ENCODE results near the gene BNC2. TPM values are rescaled to one million over a fixed set of nuclear protein-coding genes. Genes with fewer than 3 reads are reported as not detected.

Gene BNC2
- total and polyA plus RNA-seq, 2 of the 13 experiments (the other 11 are each of a cell fraction or from before 2014, with no cell fraction given), result not detected

DNA sequence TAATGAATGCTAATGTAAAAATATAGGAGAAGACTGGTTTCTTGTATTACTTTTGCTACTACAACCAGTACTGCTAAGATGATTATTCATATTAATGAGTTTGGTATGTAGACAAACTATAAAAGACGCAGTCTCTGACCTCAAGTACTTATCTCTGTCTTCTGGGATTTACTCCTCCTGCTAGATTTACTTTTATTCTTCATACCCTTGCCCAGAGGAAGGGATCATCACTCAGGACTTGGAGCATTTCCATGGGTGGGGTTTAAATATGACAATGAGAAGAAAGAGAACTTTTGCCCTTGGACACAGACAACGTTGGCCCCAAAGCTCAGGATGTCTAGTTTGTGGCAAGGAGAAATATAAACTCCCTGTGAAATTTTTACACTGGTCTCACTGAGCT, 126.1 kb downstream of the BNC2 start:
- CTCF ChIA-PET (ENCODE audit: low intra/inter-chr PET ratio, low total read pairs), result no interaction called here
- 2% methylated on average over 2 of the region's 2 CpGs for WGBS (ENCODE audit: low lambda C conversion rate)
- no peak overlapping the region for H2AFZ ChIP-seq (ENCODE audit: low read length)
- no TSS peak for BruUV-seq (replicated peaks)
- no peaks in the 10 kb centered on the region for H3K27me3 ChIP-seq (ENCODE audit: control insufficient read depth in 1 of 2, insufficient read depth in 2 of 2, low read length in 2 of 2)
- H4K20me1 ChIP-seq (ENCODE audit: insufficient read depth, low read length), result no peaks in the 10 kb centered on the region
- no peaks in the 10 kb centered on the region for H3K36me3 ChIP-seq (replicated peaks in 1 of 2; ENCODE audit: control insufficient read depth in 1 of 2, insufficient read depth in 2 of 2, low read length in 2 of 2)
- no peak overlapping the region for H3K4me2 ChIP-seq (ENCODE audit: low read depth, low read length)
- intact Hi-C loops (cut with micrococcal nuclease; ENCODE audit: unreplicated experiment), result no loop called here
- H3K4me3 ChIP-seq (replicated peaks in 1 of 3; ENCODE audit: insufficient read depth in 1 of 3, low read depth in 2 of 3, low read length in 3 of 3), result no peak overlapping the region
- no peaks in the 10 kb centered on the region for H3K4me1 ChIP-seq (ENCODE audit: insufficient read depth, low read length)
- no peak overlapping the region for H3K9ac ChIP-seq (ENCODE audit: insufficient read depth, low read depth, low read length)
- no peak for DNase-seq (ENCODE audit: low spot score)
- H3K27ac ChIP-seq (ENCODE audit: extremely low read length, insufficient read depth, low read length), result no peak overlapping the region
- POLR2A ChIA-PET, result no interaction called here
- no peaks in the 10 kb centered on the region for H3K9me3 ChIP-seq (ENCODE audit: low read length)
- no peak for FAIRE-seq
- in situ Hi-C loops (cut with HindIII; ENCODE audit: extremely low pct_ligation_motif_present, low pct_unique_long_range_greater_than_20kb), result no loop called here
- no peaks in the 10 kb centered on the region for H3K79me2 ChIP-seq (ENCODE audit: insufficient read depth, low read length)
- ATAC-seq, result no peak
- no peak for TF ChIP-seq MTERF4 (CRISPR knock-in tag; IDR thresholded peaks at IDR 0.05)
- no peak for TF ChIP-seq NONO (IDR thresholded peaks at IDR 0.05)
- TF ChIP-seq NONO (CRISPR knock-in tag; conservative IDR thresholded peaks at IDR 0.05), result no peak
- no peak for TF ChIP-seq KIAA2018 (CRISPR knock-in tag; IDR thresholded peaks at IDR 0.05; ENCODE audit: borderline replicate concordance)
- no peak for TF ChIP-seq MAFG (CRISPR knock-in tag; IDR thresholded peaks at IDR 0.05)
- TF ChIP-seq ZNF619 (CRISPR knock-in tag; IDR thresholded peaks at IDR 0.05), result no peak
- TF ChIP-seq MIXL1 (CRISPR knock-in tag; IDR thresholded peaks at IDR 0.05), result no peak
- TF ChIP-seq, protein P1, sequence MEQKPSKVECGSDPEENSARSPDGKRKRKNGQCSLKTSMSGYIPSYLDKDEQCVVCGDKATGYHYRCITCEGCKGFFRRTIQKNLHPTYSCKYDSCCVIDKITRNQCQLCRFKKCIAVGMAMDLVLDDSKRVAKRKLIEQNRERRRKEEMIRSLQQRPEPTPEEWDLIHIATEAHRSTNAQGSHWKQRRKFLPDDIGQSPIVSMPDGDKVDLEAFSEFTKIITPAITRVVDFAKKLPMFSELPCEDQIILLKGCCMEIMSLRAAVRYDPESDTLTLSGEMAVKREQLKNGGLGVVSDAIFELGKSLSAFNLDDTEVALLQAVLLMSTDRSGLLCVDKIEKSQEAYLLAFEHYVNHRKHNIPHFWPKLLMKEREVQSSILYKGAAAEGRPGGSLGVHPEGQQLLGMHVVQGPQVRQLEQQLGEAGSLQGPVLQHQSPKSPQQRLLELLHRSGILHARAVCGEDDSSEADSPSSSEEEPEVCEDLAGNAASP (CRISPR knock-in tag; IDR thresholded peaks at IDR 0.05; ENCODE audit: borderline replicate concordance), result no peak
- TF ChIP-seq, protein P2, sequence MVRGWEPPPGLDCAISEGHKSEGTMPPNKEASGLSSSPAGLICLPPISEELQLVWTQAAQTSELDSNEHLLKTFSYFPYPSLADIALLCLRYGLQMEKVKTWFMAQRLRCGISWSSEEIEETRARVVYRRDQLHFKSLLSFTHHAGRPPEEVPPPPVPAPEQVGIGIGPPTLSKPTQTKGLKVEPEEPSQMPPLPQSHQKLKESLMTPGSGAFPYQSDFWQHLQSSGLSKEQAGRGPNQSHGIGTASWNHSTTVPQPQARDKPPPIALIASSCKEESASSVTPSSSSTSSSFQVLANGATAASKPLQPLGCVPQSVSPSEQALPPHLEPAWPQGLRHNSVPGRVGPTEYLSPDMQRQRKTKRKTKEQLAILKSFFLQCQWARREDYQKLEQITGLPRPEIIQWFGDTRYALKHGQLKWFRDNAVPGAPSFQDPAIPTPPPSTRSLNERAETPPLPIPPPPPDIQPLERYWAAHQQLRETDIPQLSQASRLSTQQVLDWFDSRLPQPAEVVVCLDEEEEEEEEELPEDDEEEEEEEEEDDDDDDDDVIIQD (CRISPR knock-in tag; IDR thresholded peaks at IDR 0.05; ENCODE audit: low read depth), result no peak
- no peak for TF ChIP-seq SRSF9 (IDR thresholded peaks at IDR 0.05; ENCODE audit: borderline replicate concordance, insufficient read depth, low read depth, low read length, poor library complexity, severe bottlenecking)
- TF ChIP-seq FUBP1 (CRISPR knock-in tag; IDR thresholded peaks at IDR 0.05; ENCODE audit: borderline replicate concordance), result no peak
